T1000 (cell line): ENCODE results near the gene AP4E1.
"Not testable (repeated sequence)": the region's sequence is repeated elsewhere in the genome, so short reads cannot be mapped to it uniquely, and the experiment has no call there.

Experiments
- DNase-seq: peaks from one replicate; lab custom pipeline; 2025; ENCODE audit warnings: mixed read lengths; lab: John Stamatoyannopoulos, UW

The AP4E1 gene

GRCh38 chr15:50945725-50946124 lies 37.2 kb downstream of the AP4E1 start:
- DNase-seq = no peak

GRCh38 chr15:50950745-50951144 lies 42.3 kb downstream of the AP4E1 start:
- DNase-seq = not testable (repeated sequence)

- no peak for DNase-seq
Measured at GRCh38 chr15:50953302-50953701, 44.8 kb downstream of the AP4E1 start.

- not testable (repeated sequence) for DNase-seq
Measured at GRCh38 chr15:50954837-50955236, 46.4 kb downstream of the AP4E1 start.

- no peak for DNase-seq
Measured at GRCh38 chr15:50959717-50960116, 51.2 kb downstream of the AP4E1 start.

- no peak for DNase-seq
Measured at GRCh38 chr15:50964075-50964474, 55.6 kb downstream of the AP4E1 start.

- DNase-seq = no peak
Measured at GRCh38 chr15:50968353-50968752, 59.9 kb downstream of the AP4E1 start.

GRCh38 chr15:50970524-50970923 lies 62.0 kb downstream of the AP4E1 start:
- DNase-seq = no peak

- DNase-seq = no peak
Measured at GRCh38 chr15:50971115-50971514, 62.6 kb downstream of the AP4E1 start.

- DNase-seq = no peak
Measured at GRCh38 chr15:50971542-50971941, 63.1 kb downstream of the AP4E1 start.

- DNase-seq = no peak
Measured at GRCh38 chr15:50973605-50974004, 65.1 kb downstream of the AP4E1 start.

GRCh38 chr15:50977162-50977561 lies 68.7 kb downstream of the AP4E1 start:
- no peak for DNase-seq

GRCh38 chr15:50978580-50978979 lies 70.1 kb downstream of the AP4E1 start:
- no peak for DNase-seq

GRCh38 chr15:50979041-50979440 lies 70.6 kb downstream of the AP4E1 start:
- DNase-seq = no peak

- no peak for DNase-seq
Measured at GRCh38 chr15:50993598-50993997, 85.1 kb downstream of the AP4E1 start.

GRCh38 chr15:50996641-50997040 lies 88.2 kb downstream of the AP4E1 start:
- no peak for DNase-seq

GRCh38 chr15:50997371-50998051 lies 89.0 kb downstream of the AP4E1 start:
- DNase-seq = no peak

- no peak for DNase-seq
Measured at GRCh38 chr15:51004103-51004551, 95.6 kb downstream of the AP4E1 start.

GRCh38 chr15:51006336-51006985 lies 98.0 kb downstream of the AP4E1 start:
- DNase-seq = no peak

GRCh38 chr15:51007131-51007666 lies 98.7 kb downstream of the AP4E1 start:
- DNase-seq = no peak

- no peak for DNase-seq
Measured at GRCh38 chr15:51011212-51011611, 102.7 kb downstream of the AP4E1 start.

GRCh38 chr15:51016615-51017014 lies 108.1 kb downstream of the AP4E1 start:
- DNase-seq = no peak

- DNase-seq = no peak
Measured at GRCh38 chr15:51022206-51022605, 113.7 kb downstream of the AP4E1 start.
